ENCODE data around the gene NEO1. TPM values are rescaled to one million over a fixed set of nuclear protein-coding genes. Genes with fewer than 3 reads are reported as not detected.
A peak's percentile ranks its signal among the peaks of the same experiment; 100 is the strongest.

The NEO1 gene
- total and polyA plus RNA-seq, 2 of the 13 experiments (the other 11 are each of a cell fraction or from before 2014, with no cell fraction given): 8.4 to 11.0 TPM

DNA sequence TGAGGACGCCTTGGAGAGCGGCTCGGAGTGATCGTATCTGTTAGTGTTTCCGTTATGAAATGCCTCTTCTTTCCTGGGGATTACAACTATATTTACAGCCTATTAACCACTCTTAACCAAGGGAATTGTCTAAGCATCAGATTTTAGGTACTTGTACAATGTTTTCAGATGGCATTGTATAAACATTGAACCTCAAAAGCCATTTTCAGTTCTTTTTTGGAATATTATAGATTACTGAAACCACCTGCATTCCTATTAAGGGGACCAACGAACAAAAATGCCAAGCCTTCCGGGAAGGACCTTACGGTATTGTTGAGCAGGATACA is 1.1 kb downstream of the NEO1 start (continued):
- TF ChIP-seq ZHX2 (IDR thresholded peaks at IDR 0.05; ENCODE audit: low read depth) (no peak), ZHX2 (CRISPR knock-in tag; IDR thresholded peaks at IDR 0.05; ENCODE audit: borderline replicate concordance) (no peak), ZNF703 (CRISPR knock-in tag; IDR thresholded peaks at IDR 0.05; ENCODE audit: borderline replicate concordance) (no peak), FOXJ3 (CRISPR knock-in tag; IDR thresholded peaks at IDR 0.05; ENCODE audit: borderline replicate concordance) (0 out of 2 replicates have a peak, but pooled peaks have one; percentile 17), ZBTB14 (CRISPR knock-in tag; IDR thresholded peaks at IDR 0.05) (0 out of 2 replicates have a peak, but pooled peaks have one; percentile 35), KAT8 (CRISPR knock-in tag; IDR thresholded peaks at IDR 0.05) (no peak), ZFP62 (CRISPR knock-in tag; IDR thresholded peaks at IDR 0.05) (no peak), ZNF256 (CRISPR knock-in tag; conservative IDR thresholded peaks at IDR 0.05) (no peak)
- TF ChIP-seq, protein P1, sequence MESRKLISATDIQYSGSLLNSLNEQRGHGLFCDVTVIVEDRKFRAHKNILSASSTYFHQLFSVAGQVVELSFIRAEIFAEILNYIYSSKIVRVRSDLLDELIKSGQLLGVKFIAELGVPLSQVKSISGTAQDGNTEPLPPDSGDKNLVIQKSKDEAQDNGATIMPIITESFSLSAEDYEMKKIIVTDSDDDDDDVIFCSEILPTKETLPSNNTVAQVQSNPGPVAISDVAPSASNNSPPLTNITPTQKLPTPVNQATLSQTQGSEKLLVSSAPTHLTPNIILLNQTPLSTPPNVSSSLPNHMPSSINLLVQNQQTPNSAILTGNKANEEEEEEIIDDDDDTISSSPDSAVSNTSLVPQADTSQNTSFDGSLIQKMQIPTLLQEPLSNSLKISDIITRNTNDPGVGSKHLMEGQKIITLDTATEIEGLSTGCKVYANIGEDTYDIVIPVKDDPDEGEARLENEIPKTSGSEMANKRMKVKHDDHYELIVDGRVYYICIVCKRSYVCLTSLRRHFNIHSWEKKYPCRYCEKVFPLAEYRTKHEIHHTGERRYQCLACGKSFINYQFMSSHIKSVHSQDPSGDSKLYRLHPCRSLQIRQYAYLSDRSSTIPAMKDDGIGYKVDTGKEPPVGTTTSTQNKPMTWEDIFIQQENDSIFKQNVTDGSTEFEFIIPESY (CRISPR knock-in tag; IDR thresholded peaks at IDR 0.05): no peak
- TF ChIP-seq, protein P2, sequence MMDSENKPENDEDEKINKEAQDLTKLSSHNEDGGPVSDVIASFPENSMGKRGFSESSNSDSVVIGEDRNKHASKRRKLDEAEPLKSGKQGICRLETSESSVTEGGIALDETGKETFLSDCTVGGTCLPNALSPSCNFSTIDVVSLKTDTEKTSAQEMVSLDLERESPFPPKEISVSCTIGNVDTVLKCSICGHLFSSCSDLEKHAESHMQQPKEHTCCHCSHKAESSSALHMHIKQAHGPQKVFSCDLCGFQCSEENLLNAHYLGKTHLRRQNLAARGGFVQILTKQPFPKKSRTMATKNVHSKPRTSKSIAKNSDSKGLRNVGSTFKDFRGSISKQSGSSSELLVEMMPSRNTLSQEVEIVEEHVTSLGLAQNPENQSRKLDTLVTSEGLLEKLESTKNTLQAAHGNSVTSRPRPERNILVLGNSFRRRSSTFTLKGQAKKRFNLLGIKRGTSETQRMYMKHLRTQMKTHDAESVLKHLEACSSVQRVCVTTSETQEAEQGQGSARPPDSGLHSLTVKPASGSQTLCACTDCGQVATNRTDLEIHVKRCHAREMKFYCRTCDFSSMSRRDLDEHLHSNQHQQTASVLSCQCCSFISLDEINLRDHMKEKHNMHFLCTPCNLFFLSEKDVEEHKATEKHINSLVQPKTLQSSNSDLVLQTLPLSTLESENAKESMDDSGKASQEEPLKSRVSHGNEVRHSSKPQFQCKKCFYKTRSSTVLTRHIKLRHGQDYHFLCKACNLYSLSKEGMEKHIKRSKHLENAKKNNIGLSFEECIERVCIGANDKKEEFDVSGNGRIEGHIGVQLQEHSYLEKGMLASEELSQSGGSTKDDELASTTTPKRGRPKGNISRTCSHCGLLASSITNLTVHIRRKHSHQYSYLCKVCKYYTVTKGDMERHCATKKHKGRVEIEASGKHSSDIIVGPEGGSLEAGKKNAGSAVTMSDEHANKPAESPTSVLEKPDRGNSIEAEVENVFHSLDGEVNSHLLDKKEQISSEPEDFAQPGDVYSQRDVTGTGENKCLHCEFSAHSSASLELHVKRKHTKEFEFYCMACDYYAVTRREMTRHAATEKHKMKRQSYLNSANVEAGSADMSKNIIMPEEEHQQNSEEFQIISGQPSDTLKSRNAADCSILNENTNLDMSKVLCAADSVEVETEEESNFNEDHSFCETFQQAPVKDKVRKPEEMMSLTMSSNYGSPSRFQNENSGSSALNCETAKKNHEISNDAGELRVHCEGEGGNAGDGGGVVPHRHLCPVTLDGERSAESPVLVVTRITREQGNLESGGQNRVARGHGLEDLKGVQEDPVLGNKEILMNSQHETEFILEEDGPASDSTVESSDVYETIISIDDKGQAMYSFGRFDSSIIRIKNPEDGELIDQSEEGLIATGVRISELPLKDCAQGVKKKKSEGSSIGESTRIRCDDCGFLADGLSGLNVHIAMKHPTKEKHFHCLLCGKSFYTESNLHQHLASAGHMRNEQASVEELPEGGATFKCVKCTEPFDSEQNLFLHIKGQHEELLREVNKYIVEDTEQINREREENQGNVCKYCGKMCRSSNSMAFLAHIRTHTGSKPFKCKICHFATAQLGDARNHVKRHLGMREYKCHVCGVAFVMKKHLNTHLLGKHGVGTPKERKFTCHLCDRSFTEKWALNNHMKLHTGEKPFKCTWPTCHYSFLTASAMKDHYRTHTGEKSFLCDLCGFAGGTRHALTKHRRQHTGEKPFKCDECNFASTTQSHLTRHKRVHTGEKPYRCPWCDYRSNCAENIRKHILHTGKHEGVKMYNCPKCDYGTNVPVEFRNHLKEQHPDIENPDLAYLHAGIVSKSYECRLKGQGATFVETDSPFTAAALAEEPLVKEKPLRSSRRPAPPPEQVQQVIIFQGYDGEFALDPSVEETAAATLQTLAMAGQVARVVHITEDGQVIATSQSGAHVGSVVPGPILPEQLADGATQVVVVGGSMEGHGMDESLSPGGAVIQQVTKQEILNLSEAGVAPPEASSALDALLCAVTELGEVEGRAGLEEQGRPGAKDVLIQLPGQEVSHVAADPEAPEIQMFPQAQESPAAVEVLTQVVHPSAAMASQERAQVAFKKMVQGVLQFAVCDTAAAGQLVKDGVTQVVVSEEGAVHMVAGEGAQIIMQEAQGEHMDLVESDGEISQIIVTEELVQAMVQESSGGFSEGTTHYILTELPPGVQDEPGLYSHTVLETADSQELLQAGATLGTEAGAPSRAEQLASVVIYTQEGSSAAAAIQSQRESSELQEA (CRISPR knock-in tag; IDR thresholded peaks at IDR 0.05; ENCODE audit: not compliant biosample characterization): no peak
